PFSK-1 (cell line): ENCODE results near the gene NCBP2L.

Experiments used
- POLR2AphosphoS5 ChIP-seq: IDR thresholded peaks from 2 replicates; pipeline ENCODE4 v1.6.1; 2012; ENCODE audit warnings: low read depth, mild to moderate bottlenecking, control low read depth, low read length, moderate library complexity
- REST ChIP-seq, 2 experiments: IDR thresholded peaks; 2 replicates each; pipeline versions ENCODE4 v1.6.1 to v1.8.0; 2011 to 2012; ENCODE audit warnings: low read depth in 2 of 2, low read length in 2 of 2, control low read depth in 1 of 2, inconsistent platforms in 1 of 2, mild to moderate bottlenecking in 1 of 2, moderate library complexity in 1 of 2; ENCODE audit not compliant: insufficient read depth in 1 of 2
- TAF1 ChIP-seq: IDR thresholded peaks from 2 replicates; pipeline ENCODE4 v1.6.1; 2012; ENCODE audit warnings: low read length, control low read depth, borderline replicate concordance; ENCODE audit not compliant: insufficient read depth

- no peak for TF ChIP-seq TAF1
- TF ChIP-seq REST (IDR thresholded peaks at IDR 0.05; ENCODE audit: insufficient read depth in 1 of 2, low read depth in 2 of 2, low read length in 2 of 2) = no peak
- no peak for TF ChIP-seq POLR2AphosphoS5
Measured at GRCh38 chrX:107748506-107748905, 29.0 kb upstream of the NCBP2L start.
